ENCODE data around the gene COL12A1. TPM values are rescaled to one million over a fixed set of nuclear protein-coding genes. Genes with fewer than 3 reads are reported as not detected.

Gene COL12A1
- total and polyA plus RNA-seq, 8 donors, result 23.1 to 74.3 (median 31.5) TPM

DNA sequence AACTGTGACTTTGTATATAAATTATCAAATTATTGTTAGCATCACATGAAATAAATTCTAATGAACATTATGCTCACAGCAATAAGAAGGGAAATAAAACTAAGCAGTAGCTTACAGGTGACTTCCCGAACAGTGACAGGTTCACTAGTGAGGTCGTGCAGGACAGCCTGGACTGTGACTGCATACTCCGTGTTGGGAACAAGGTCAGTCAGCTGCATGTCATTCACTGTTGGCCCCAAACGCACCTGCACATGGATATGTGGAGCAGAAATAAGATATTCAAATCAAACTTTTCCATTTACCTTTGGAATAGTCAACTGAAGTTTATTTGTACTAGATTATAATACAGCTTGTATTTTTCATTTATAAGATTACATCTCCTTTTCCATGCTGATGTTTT lies 60.6 kb downstream of the COL12A1 start:
- Histone ChIP-seq H3K27ac (no peak overlapping the region), H3K9me3 (no peaks in the 10 kb centered on the region), H3K27me3 (no peaks in the 10 kb centered on the region), H3K4me3 (no peak overlapping the region), H3K36me3 (no peaks in the 10 kb centered on the region), H3K4me1 (no peaks in the 10 kb centered on the region)
- TF ChIP-seq, protein P1, sequence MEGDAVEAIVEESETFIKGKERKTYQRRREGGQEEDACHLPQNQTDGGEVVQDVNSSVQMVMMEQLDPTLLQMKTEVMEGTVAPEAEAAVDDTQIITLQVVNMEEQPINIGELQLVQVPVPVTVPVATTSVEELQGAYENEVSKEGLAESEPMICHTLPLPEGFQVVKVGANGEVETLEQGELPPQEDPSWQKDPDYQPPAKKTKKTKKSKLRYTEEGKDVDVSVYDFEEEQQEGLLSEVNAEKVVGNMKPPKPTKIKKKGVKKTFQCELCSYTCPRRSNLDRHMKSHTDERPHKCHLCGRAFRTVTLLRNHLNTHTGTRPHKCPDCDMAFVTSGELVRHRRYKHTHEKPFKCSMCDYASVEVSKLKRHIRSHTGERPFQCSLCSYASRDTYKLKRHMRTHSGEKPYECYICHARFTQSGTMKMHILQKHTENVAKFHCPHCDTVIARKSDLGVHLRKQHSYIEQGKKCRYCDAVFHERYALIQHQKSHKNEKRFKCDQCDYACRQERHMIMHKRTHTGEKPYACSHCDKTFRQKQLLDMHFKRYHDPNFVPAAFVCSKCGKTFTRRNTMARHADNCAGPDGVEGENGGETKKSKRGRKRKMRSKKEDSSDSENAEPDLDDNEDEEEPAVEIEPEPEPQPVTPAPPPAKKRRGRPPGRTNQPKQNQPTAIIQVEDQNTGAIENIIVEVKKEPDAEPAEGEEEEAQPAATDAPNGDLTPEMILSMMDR (IDR thresholded peaks at IDR 0.05), result no peak
- ATAC-seq (no peak), DNase-seq (no peak)
- intact Hi-C loops (cut with DNase I), result no loop called here

DNA sequence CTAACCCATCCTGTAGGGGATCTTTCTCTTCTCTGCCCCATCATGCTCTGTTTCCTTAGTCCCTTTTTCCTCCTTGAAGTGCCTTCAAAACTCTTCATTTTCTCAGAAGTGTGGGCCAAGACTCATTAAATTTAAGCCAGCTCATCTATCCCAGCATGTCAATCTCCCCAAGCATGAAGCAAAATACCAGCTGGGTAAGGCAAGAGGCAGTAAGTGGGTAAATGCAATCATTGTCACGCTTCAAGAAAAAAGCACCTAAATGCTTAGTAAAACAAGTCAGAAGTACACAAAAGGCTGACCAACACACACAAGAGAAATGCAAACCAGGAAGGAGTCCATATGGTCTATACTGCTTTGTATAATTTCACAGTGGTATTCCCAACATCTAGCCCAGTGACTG lies 61.5 kb downstream of the COL12A1 start:
- Histone ChIP-seq H3K4me1 (no peaks in the 10 kb centered on the region), H3K27me3 (no peaks in the 10 kb centered on the region), H3K9me3 (no peaks in the 10 kb centered on the region), H3K4me3 (no peak overlapping the region), H3K36me3 (no peaks in the 10 kb centered on the region), H3K27ac (no peak overlapping the region)
- intact Hi-C loops (cut with DNase I), result no loop called here
- TF ChIP-seq, protein P1 (IDR thresholded peaks at IDR 0.05), result no peak
- ATAC-seq, result no peak
- DNase-seq, result no peak

DNA sequence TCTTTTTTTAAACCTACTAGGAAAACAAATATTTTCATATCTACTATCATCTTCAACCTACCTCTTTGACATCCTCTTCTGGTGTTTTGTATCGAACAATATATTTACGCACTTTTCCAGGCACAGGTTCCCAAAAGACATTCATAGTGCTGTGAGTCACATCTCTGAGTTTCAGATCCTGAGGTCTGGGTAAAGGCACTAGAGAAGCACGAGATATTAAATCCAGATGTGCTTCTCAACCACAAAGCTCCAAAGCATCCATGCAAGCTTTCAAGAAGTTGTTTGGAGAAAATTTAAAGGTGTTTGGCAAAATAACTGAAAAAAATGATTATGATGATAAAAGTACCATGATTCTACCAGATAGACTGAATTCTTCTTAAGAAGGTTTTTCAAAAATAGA lies 62.7 kb downstream of the COL12A1 start:
- Histone ChIP-seq H3K27ac (no peak overlapping the region), H3K27me3 (no peaks in the 10 kb centered on the region)
- no peak for ATAC-seq

DNA sequence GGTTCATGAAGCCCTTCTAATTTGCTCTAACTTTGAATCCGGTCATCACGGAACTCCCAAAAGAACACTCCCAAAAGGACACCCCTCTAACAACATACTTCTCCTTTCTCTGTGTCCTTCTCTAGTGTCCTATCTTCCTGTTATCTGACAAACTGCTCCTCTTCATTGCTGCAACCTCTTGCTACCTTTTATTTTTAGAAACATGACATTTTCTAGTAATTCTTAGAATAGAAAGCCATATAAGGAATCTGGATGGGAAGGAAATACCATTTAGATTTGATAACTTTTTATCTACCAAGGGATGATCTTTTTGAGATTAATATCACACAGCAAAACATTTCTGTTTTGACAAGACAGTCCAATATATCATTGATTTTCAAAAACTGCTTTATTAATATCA lies 63.1 kb downstream of the COL12A1 start:
- intact Hi-C loops (cut with DNase I), result no loop called here
- H3K27me3 ChIP-seq, result no peaks in the 10 kb centered on the region
- ATAC-seq (no peak), DNase-seq (no peak)
- TF ChIP-seq, protein P1 (IDR thresholded peaks at IDR 0.05), result no peak
- H3K9me3 ChIP-seq, result no peaks in the 10 kb centered on the region
- H3K27ac ChIP-seq, result no peak overlapping the region
- H3K4me1 ChIP-seq, result no peaks in the 10 kb centered on the region
- H3K36me3 ChIP-seq, result no peaks in the 10 kb centered on the region
- H3K4me3 ChIP-seq, result no peak overlapping the region

More for the DNA sequence above, 62.7 kb downstream of the COL12A1 start:
- Histone ChIP-seq H3K4me3 (no peak overlapping the region), H3K9me3 (no peaks in the 10 kb centered on the region), H3K4me1 (no peaks in the 10 kb centered on the region), H3K36me3 (no peaks in the 10 kb centered on the region)
- intact Hi-C loops (cut with DNase I), result no loop called here
- no peak for DNase-seq
- TF ChIP-seq, protein P1 (IDR thresholded peaks at IDR 0.05), result no peak

DNA sequence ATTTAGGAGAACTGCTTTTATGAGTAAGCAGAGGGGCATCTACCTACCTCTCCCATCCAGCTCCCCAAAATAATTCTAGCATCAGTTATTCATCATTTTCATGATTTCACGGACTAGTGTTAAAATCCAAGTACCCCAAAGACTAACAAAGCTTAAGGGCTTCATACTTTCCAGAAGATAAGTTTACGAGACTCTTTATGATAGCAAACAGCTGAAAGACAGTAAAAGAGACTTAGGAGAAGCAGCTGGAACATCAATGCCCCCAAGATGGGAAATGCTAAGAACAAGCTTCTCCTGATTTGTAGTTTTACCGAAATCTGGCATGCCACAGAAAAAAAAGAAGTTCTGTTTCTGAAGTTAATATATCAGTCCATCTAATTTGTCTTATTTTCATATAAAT lies 70.0 kb downstream of the COL12A1 start:
- H3K9me3 ChIP-seq, result no peaks in the 10 kb centered on the region
- no peaks in the 10 kb centered on the region for H3K27me3 ChIP-seq
- intact Hi-C loops (cut with DNase I), result no loop called here
- no peak overlapping the region for H3K27ac ChIP-seq
- TF ChIP-seq, protein P1 (IDR thresholded peaks at IDR 0.05), result no peak
- no peak for ATAC-seq
- DNase-seq, result no peak
- H3K36me3 ChIP-seq, result no peaks in the 10 kb centered on the region
- no peak overlapping the region for H3K4me3 ChIP-seq
- H3K4me1 ChIP-seq, result no peaks in the 10 kb centered on the region

All from left lung (tissue), 10 donors.